HG03521 (cell line): Measurements from ENCODE around the gene GRK5.
A peak's percentile ranks its signal among the peaks of the same experiment; 100 is the strongest.

Experiments used
- ATAC-seq: cut with Tn5 transposase; IDR thresholded peaks from one replicate; pipeline ENCODE4 v1.9.1; 2021; ENCODE audit warnings: mild to moderate bottlenecking, moderate library complexity; ENCODE audit not compliant: unreplicated experiment

GRK5 gene

DNA sequence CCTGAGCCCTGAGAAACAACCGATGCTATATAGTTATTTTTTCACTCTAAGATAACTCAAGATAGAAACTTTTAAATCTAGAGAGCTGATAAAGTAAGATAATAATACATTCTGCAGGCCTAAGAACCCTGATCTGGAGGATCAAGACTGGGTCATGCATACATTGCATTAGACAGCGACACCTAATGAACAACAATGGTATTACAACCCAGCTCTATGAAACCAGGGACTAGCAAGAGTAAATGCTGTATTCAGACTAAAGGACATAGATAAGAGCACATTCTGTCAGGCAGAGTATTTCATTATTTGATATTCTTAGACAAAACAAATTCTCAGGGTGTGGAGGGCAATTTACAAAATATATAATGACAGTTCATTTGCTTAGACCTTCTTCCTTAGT is 148.6 kb downstream of the GRK5 start:
- ATAC-seq = no peak

DNA sequence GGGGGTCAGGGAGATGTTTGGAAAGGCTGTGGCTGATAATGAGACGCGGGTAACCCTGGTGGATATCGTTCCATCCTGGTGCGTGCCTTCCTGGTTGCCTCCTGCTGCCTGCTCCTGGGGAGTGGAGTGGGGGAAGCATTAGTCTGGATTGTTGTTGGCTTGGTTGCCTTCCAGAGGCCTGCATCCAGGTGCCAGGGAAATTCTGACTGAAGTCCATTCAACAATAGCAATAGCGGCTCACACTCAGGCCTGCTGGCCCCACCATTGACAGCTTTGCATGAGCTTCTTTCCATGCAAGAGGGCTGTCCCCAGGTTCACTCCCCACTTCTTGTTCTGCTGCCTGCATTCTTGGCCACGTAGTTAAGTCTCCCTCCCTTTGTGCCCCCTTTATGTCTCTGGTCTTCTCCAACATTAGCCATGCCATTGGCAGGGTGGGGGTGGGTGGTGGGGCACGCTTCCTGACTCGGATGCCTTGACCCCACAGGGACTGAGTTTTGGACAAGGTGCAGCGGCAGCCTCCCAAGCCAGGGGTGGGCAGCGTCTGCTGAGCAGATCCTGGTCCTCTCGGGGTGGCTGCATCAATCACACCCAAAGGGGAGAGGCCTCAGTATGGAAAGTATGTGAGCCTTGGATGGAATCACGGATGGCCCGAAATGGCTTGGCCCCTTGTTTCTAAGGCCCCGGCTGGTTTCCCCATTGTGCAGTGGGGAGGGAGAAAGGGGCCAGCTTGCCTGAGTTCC is 150.2 kb downstream of the GRK5 start:
- ATAC-seq = no peak

- no peak for ATAC-seq
Observed at GRCh38 chr10:119358152-119358512, 150.8 kb downstream of the GRK5 start.

DNA sequence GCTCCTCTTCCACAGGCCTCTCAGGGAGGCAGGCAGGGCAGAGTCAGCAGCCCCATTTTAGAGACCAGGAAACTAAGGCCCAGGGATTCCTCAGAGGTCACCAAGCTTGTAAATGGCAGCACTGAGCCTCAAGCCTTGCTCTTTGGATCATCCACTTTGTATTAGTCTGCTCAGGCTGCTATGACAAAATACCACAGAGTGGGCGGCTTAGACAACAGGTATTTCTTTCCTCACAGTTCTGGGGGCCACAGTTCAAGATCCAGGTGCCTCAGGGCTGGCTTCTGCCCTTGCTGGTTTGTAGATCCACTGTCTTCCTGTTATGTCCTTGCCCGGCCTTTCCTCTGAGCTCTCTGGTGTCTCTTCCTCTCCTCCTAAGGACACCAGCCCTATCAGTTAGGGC is 151.2 kb downstream of the GRK5 start:
- no peak for ATAC-seq

DNA sequence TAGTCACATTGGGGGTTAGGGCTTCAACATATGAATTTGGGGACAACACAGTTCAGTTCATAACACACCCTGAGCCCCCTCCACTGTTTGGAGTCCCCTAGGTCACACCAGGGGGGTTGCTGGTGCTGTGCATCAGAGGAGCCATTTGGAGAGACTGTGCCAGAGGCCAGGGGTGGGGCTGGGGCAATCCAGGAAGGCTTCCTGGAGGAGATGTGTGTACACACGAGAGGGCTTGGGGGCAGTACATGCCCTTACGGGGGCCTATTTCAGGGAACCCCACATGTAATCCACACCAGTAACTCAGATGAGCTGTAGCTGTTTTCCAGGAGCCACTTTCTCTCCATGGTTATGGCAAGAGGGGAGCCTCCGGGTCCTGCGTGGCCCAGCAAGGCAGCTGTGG is 151.7 kb downstream of the GRK5 start:
- ATAC-seq = no peak

DNA sequence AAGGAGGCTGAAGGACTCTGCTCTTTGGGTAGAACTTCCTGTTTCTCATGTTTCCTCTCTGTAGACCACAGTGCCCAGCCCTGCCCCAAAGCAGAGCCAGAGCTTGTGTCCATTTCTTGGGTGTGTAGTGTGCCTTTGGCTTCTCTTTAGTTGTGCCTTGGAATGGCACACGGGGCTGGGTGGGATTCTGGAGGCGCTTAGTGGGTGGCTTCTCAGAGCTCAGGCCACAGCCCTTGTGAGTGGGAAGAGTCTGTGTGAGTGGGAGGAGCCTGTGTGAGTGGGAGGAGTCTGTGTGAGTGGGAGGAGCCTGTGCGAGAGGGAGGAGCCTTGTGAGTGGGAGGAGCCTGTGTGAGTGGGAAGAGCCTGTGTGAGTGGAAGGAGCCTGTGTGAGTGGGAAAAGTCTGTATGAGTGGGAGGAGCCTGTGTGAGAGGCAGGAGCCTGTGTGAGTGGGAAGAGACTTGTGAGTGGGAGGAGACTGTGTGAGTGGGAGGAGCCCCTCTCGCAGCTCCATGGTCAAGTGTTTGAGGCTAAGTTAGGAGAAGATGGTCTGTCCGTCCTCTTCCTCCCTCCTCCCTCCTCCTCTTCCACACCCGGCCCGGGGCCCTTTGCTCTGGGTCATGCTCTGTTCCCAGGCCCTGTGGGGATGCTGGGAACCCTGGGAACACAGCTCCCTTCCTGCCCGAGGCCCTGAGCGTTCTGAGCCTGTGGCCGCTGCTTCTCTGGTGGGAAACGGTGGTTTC is 153.0 kb downstream of the GRK5 start:
- no peak for ATAC-seq

- ATAC-seq = no peak
Observed at GRCh38 chr10:119361037-119361436, 153.7 kb downstream of the GRK5 start.

DNA sequence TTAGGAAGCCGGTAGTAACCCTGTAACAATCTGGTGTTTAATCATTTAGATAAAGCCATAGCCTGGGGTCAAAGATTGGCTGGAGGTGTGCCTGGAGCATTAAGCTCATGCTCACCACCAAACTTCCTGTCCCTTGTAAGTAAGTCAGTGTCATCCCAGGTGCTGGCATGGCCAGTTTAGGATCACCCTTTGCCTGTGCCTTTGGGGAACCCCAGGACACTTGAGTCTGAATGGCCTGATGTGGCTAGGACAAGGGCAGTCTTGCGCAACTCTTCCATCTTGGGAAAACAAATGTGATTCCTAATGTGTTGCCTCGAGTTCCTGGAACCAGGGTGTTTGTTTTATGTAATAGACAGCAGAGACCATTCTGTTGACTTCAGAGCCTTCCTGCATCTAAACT is 154.8 kb downstream of the GRK5 start:
- ATAC-seq = no peak

DNA sequence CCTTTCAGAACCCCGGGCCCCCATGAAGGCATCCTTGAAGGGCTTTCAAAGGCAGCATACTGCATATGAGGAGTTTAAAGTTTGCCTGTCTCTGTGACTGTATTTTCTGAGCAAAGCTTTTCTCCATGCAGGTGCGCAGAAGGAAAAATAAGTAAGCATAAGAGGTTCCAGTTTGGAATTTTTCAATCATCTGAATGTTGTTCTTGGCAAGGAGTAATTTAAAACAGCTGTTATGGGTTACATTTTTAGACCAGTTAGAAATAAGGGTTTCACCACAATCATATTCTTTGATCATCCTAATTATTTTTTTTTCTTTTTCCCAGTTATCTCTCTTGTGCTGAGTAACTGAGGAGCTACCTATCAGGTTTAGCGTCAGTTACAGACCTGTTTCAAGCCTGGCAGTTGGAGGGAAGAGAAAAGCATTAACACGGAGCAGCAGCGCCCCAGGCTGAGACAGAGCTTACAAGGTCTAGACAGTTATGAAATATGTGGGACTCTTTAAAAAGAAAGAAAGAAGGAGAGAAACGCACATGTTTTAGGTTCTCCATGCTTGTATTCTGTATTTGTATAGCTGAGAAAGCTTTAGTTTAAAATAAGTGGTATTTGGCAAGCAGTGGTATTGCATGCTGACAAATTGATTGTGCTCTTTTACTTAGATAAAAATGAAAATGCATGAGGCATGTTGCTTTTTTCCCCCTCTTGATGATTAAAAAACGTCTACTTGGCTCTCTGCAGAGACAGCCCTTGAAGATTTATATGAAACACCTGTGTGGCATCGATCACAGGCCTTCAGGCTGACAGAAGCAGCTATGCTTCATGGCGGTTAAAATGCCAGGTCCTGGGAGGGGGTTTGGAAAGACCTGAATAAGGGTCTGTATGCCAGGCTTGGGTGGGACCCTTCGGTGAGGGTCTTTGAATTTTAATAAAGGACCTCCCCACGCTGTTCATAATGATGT is 157.6 kb downstream of the GRK5 start:
- ATAC-seq = no peak

DNA sequence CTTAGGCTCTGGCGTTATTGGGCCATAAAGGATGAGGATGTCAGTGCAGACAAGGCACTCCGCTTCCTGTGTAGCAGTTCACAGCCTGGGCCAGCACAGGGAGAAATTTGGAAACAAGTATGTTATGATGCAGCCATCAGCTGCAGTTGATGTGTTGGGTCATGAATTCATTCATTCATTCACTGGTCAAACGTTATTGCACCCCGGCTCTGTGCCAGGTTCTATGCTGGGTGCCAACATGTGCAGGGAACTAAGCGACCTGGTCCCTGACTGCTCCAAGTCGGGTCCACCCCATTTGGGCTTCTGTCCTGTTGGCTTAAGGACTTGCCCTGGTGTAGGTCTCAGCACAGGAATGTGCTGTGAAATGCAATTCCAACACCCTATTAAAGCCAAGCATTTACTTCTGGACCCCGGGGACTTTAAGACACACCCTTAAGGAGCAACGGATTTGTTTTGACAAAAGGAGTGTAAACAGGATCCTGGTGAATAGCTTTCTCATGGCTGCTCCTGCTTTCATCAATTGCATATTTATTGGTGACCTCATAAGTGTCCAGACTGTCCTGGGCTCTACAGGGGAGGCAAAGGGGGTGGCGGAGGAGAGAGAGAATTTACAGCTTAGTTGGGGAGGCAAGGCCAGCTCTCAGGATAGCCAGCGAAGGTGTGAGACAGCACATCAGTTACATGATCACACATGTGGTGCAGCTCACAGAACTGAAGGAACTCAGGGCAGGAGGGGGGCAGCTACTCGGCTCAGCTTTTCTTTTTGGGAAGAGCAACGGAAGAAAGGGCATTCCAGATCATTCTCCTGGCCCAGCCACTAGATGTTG is 158.6 kb downstream of the GRK5 start:
- no peak for ATAC-seq

DNA sequence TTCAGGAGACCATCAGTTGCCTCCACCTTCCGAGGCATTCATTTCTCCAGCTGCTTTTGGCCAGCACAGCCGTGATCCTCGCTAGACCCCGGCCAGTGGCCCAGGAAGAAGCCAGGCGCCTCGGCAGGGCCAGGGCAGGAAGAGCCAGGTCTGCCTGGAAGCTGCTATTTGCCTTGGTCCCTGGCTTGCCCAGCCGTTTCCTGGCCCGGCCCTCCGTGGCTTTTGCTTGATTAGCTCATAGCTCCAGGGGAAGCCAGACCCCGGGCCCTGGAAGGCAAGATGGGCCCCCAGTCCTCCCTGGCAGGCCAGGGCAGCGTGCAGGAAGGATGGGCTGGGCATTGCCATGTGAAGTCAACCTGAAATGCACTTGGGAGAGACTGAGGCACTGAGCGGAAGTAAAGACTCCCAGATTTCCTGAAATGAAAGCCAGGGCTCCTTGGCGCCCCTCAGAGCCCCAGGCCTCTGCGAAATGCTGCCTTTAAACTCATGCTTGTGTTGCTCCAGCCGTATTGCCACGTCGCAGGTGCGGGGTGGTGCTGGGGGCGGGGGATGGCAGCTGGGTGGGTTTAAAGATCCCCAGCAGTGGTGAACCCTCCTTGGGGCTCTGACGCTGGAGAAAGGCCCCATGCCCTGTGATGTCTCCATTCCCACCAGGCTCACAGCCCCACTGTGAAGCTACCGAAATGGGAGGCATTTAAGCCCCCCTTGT is 160.6 kb downstream of the GRK5 start:
- no peak for ATAC-seq

DNA sequence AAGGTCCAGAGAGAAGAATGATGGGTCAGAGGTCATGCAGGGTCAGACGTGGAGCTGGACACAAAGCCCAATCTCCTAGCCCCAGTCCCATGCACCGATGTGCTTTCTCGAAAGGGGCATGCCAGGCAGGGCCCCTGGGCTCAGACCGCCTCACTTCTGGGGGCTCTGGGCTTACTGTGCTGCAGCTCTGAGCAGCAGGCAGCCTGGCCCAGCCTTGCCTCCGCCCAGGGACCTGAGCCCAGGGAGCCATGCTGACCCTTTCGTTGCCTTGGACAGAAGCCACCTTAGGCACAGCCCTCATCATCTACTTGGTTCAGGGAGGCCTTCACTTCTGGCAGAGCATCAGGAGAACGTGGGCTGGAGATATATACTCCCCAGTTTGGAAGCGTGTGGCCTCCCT is 161.2 kb downstream of the GRK5 start:
- no peak for ATAC-seq

DNA sequence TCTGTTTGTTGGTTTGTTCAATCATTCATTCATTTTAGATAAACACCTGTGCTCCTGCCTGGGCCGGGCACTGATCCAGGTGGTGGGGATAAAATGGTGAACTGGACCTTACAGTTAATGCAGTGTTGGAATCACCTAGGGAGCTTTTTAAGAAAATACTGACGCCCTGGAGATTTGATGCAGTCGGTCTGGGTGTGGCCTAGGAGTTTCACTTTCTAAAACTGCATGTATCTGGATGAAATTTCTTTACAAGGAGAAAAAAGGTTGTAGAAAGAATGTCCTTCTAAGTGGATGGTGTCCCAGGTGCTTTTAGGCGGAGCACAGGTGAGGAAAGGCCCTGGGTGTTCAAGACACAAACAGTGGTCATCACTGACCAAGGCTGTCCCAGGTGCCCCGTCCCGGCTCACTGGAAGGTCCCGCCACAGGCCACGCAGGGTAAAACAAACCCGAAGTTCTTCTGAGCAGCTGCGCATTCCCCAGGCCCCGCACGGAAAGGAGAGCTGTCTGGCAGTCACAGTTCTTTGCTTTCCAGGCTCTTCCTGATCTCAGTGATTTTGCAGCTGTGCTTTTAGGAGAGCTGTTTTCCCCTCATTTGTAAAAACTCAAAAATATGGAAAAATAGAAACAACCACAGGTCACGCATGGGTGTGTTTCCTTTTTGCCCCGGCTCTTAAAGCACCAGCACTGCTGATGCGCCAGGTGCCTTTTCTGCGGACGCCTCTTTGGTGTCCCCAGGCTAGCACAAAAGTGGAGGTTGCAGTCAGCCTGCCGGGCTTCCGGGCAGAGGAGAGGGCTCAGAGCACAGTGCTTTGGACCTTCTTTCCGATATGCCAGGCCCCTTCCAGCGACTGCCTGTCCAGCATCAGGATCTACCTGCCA is 161.9 kb downstream of the GRK5 start:
- ATAC-seq = peak; percentile 56

DNA sequence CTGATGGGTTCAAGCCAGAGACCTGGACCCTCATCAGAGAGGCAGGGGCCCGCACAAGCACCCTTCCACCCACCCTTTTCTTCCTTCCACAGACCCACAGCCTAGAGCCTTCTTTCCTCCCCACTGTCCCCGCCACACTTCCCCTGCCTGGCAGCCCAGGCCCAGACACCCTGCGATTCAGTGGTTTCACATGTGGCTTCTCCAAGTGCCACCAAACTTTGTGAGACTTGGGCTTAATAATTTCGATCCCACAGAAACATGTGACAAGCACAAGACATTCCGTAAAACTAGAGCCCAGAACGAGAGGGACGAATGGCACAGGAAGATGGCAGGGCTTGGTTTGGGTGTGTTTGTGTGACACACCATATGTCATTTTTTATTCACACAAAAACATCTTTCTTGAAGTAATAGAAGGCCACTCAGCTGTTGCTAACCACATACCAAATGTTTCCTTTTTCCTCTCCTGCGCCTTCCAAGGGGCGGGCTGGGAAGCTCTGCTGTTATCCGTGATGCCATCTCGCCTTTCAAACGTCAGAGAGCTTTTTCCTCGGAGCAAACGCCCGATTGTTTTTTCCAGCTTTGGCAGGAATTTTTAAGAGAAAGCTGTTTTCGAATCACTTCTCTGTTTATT is 162.9 kb downstream of the GRK5 start:
- no peak for ATAC-seq

GRCh38 chr10:119370972-119371703 is 163.8 kb downstream of the GRK5 start:
- no peak for ATAC-seq

DNA sequence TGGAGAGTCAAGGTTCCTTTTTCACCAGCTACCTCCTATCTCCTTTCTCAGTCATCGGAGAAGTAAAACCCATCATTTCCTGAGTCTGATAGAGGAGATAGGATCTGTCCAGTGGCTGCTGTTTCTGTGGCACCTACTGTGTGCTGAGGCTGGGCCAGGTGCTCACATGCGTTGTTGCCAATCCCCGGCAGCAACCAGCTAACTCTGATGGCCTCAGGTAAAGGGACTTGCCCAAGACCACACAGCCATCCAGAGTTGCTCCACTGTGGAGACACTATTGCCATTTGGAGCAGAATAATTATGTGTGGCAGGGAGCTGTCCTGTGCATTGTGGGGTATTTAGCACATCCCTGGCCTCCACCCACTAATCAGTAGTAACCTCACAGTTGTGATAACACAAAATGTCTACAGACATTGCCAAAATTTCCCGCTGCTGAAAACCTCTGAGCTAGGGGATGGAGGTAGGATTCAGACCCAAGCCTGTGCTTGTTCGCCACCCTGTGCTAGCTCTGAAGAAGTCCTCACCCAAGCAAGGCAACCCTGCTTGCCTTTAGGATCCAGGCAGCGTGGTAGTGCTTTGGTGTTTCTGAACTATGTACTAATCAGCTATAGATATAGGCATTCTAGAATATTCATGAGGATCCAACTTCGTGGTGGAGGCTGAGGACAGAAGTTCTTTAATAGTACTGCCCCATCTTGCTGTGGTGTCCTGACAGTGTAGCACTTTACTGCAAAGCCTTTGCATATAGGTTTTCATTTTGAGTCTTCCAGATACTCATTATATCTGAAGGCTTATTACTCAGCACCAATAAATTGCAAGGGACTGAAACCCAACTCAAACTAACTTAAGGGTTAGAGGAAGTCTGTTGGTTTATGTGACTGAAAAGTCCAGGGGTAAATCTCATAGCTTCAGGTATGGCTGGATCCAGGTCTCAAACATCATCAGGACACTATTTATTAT is 164.6 kb downstream of the GRK5 start:
- ATAC-seq = no peak
